ENCODE results near the gene TBC1D5. TPM values are rescaled to one million over a fixed set of nuclear protein-coding genes. Genes with fewer than 3 reads are reported as not detected.

TBC1D5 gene
- total RNA-seq, 3 donors from 2014 or later (not counting 1 experiment from before 2014, with no cell fraction given): 63.8 to 81.9 (median 74.9) TPM

- no peaks in the 10 kb centered on the region for H3K27me3 Mint-ChIP-seq (ENCODE audit: low read depth in 2 of 2)
- H3K4me1 ChIP-seq (ENCODE audit: control insufficient read depth, insufficient read depth, low read length): no peaks in the 10 kb centered on the region
- no peaks in the 10 kb centered on the region for H3K27me3 ChIP-seq (ENCODE audit: control insufficient read depth, insufficient read depth, low read length)
- no peak overlapping the region for H3K27ac Mint-ChIP-seq
- intact Hi-C loops (cut with micrococcal nuclease): no loop called here
- H3K9me3 ChIP-seq (ENCODE audit: control insufficient read depth, insufficient read depth, low read length): no peaks in the 10 kb centered on the region
- TF ChIP-seq CTCF (IDR thresholded peaks at IDR 0.05): no peak
- 96% methylated on average over 2 of the region's 2 CpGs for WGBS (ENCODE audit: insufficient coverage)
- peaks cover 10 to 15% of the 10 kb centered on the region in 2 donors for H3K4me1 Mint-ChIP-seq
- no peaks in the 10 kb centered on the region for H3K36me3 Mint-ChIP-seq
- H3K36me3 ChIP-seq (ENCODE audit: control insufficient read depth, insufficient read depth, low read length): no peaks in the 10 kb centered on the region
- ATAC-seq (no peak), DNase-seq (no peak)
- no peak overlapping the region for H3K4me3 ChIP-seq (ENCODE audit: low read length)
- no peak overlapping the region for H3K4me3 Mint-ChIP-seq
- H3K27ac ChIP-seq (ENCODE audit: low read length): no peak overlapping the region
- H3K9me3 Mint-ChIP-seq: no peaks in the 10 kb centered on the region
These were observed 186.9 kb downstream of the TBC1D5 start for GRCh38 chr3:17555525-17555924.

GRCh38 chr3:17554078-17554477 lies 188.4 kb downstream of the TBC1D5 start:
- Histone ChIP-seq H3K4me1 (ENCODE audit: control insufficient read depth, insufficient read depth, low read length) (no peaks in the 10 kb centered on the region), H3K36me3 (ENCODE audit: control insufficient read depth, insufficient read depth, low read length) (no peaks in the 10 kb centered on the region), H3K27ac (ENCODE audit: low read length) (no peak overlapping the region), H3K27me3 (ENCODE audit: control insufficient read depth, insufficient read depth, low read length) (no peaks in the 10 kb centered on the region), H3K9me3 (ENCODE audit: control insufficient read depth, insufficient read depth, low read length) (no peaks in the 10 kb centered on the region), H3K4me3 (ENCODE audit: low read length) (no peak overlapping the region)
- Mint-ChIP-seq H3K4me3 (no peak overlapping the region), H3K4me1 (peaks cover 10 to 15% of the 10 kb centered on the region in 2 donors), H3K36me3 (no peaks in the 10 kb centered on the region), H3K27ac (no peak overlapping the region), H3K27me3 (ENCODE audit: low read depth in 2 of 2) (no peaks in the 10 kb centered on the region), H3K9me3 (no peaks in the 10 kb centered on the region)
- no peak for TF ChIP-seq CTCF (IDR thresholded peaks at IDR 0.05)
- intact Hi-C loops (cut with micrococcal nuclease): no loop called here
- no peak for ATAC-seq
- WGBS (ENCODE audit: insufficient coverage): 100% methylated on average over 2 of the region's 4 CpGs
- DNase-seq: no peak

GRCh38 chr3:17553080-17553479 lies 189.4 kb downstream of the TBC1D5 start:
- H3K36me3 Mint-ChIP-seq: no peaks in the 10 kb centered on the region
- H3K27me3 Mint-ChIP-seq (ENCODE audit: low read depth in 2 of 2): no peaks in the 10 kb centered on the region
- Histone ChIP-seq H3K4me3 (ENCODE audit: low read length) (no peak overlapping the region), H3K27ac (ENCODE audit: low read length) (no peak overlapping the region), H3K36me3 (ENCODE audit: control insufficient read depth, insufficient read depth, low read length) (no peaks in the 10 kb centered on the region), H3K4me1 (ENCODE audit: control insufficient read depth, insufficient read depth, low read length) (no peaks in the 10 kb centered on the region), H3K9me3 (ENCODE audit: control insufficient read depth, insufficient read depth, low read length) (no peaks in the 10 kb centered on the region), H3K27me3 (ENCODE audit: control insufficient read depth, insufficient read depth, low read length) (no peaks in the 10 kb centered on the region)
- no peak for ATAC-seq
- no peak for DNase-seq
- H3K4me1 Mint-ChIP-seq: peaks cover 10 to 15% of the 10 kb centered on the region in 2 donors
- intact Hi-C loops (cut with micrococcal nuclease): no loop called here
- WGBS (ENCODE audit: insufficient coverage): 94% methylated on average over 1 of the region's 1 CpG
- no peaks in the 10 kb centered on the region for H3K9me3 Mint-ChIP-seq
- no peak overlapping the region for H3K27ac Mint-ChIP-seq
- TF ChIP-seq CTCF (IDR thresholded peaks at IDR 0.05): no peak
- H3K4me3 Mint-ChIP-seq: no peak overlapping the region

- DNase-seq (no peak), ATAC-seq (no peak)
- no peaks in the 10 kb centered on the region for H3K9me3 Mint-ChIP-seq
- H3K27ac ChIP-seq (ENCODE audit: low read length): no peak overlapping the region
- no peak overlapping the region for H3K27ac Mint-ChIP-seq
- H3K4me1 ChIP-seq (ENCODE audit: control insufficient read depth, insufficient read depth, low read length): no peaks in the 10 kb centered on the region
- H3K36me3 ChIP-seq (ENCODE audit: control insufficient read depth, insufficient read depth, low read length): no peaks in the 10 kb centered on the region
- H3K27me3 Mint-ChIP-seq (ENCODE audit: low read depth in 2 of 2): no peaks in the 10 kb centered on the region
- H3K9me3 ChIP-seq (ENCODE audit: control insufficient read depth, insufficient read depth, low read length): no peaks in the 10 kb centered on the region
- peaks cover 10 to 15% of the 10 kb centered on the region in 2 donors for H3K4me1 Mint-ChIP-seq
- H3K4me3 ChIP-seq (ENCODE audit: low read length): no peak overlapping the region
- no peaks in the 10 kb centered on the region for H3K27me3 ChIP-seq (ENCODE audit: control insufficient read depth, insufficient read depth, low read length)
- H3K36me3 Mint-ChIP-seq: no peaks in the 10 kb centered on the region
- no peak overlapping the region for H3K4me3 Mint-ChIP-seq
- TF ChIP-seq CTCF (IDR thresholded peaks at IDR 0.05): no peak
- intact Hi-C loops (cut with micrococcal nuclease): no loop called here
These were observed 190.1 kb downstream of the TBC1D5 start for GRCh38 chr3:17552351-17552750.

All from natural killer cell (primary cell).